Measurements from ENCODE around the gene PDSS1.

The PDSS1 gene

GRCh38 chr10:26699631-26700030 lies 2.1 kb downstream of the PDSS1 start:
- no peak overlapping the region for H2AFZ ChIP-seq (ENCODE audit: low read length, unreplicated experiment)
- H3K36me3 ChIP-seq (ENCODE audit: insufficient read depth, low read length): no peaks in the 10 kb centered on the region
- peaks cover 57% of the 10 kb centered on the region for H3K79me2 ChIP-seq (ENCODE audit: control insufficient read depth, insufficient read depth, low read length, unreplicated experiment)
- H3K4me3 ChIP-seq (ENCODE audit: low read depth, low read length): no peak overlapping the region
- no peaks in the 10 kb centered on the region for H3K27me3 ChIP-seq (ENCODE audit: insufficient read depth, low read length)
- no peak overlapping the region for H3K27ac ChIP-seq (ENCODE audit: low read depth, low read length)
- peaks cover 4% of the 10 kb centered on the region for H3K4me1 ChIP-seq (ENCODE audit: control insufficient read depth, insufficient read depth, low read length, unreplicated experiment)

- Histone ChIP-seq H3K4me3 (ENCODE audit: low read depth, low read length) (no peak overlapping the region), H3K4me1 (ENCODE audit: control insufficient read depth, insufficient read depth, low read length, unreplicated experiment) (peaks cover 4% of the 10 kb centered on the region), H2AFZ (ENCODE audit: low read length, unreplicated experiment) (no peak overlapping the region), H3K36me3 (ENCODE audit: insufficient read depth, low read length) (no peaks in the 10 kb centered on the region), H3K27me3 (ENCODE audit: insufficient read depth, low read length) (no peaks in the 10 kb centered on the region), H3K79me2 (ENCODE audit: control insufficient read depth, insufficient read depth, low read length, unreplicated experiment) (peaks cover 57% of the 10 kb centered on the region), H3K27ac (ENCODE audit: low read depth, low read length) (no peak overlapping the region)
These were observed 3.6 kb downstream of the PDSS1 start for GRCh38 chr10:26700884-26701630.

- Histone ChIP-seq H2AFZ (ENCODE audit: low read length, unreplicated experiment) (no peak overlapping the region), H3K79me2 (ENCODE audit: control insufficient read depth, insufficient read depth, low read length, unreplicated experiment) (peaks cover 51% of the 10 kb centered on the region), H3K27me3 (ENCODE audit: insufficient read depth, low read length) (no peaks in the 10 kb centered on the region), H3K36me3 (ENCODE audit: insufficient read depth, low read length) (no peaks in the 10 kb centered on the region), H3K27ac (ENCODE audit: low read depth, low read length) (no peak overlapping the region), H3K4me3 (ENCODE audit: low read depth, low read length) (no peak overlapping the region), H3K4me1 (ENCODE audit: control insufficient read depth, insufficient read depth, low read length, unreplicated experiment) (no peaks in the 10 kb centered on the region)
These were observed 5.6 kb downstream of the PDSS1 start for GRCh38 chr10:26703096-26703495.

GRCh38 chr10:26703974-26704373 lies 6.5 kb downstream of the PDSS1 start:
- Histone ChIP-seq H3K4me1 (ENCODE audit: control insufficient read depth, insufficient read depth, low read length, unreplicated experiment) (no peaks in the 10 kb centered on the region), H3K79me2 (ENCODE audit: control insufficient read depth, insufficient read depth, low read length, unreplicated experiment) (peaks cover 42% of the 10 kb centered on the region), H3K27me3 (ENCODE audit: insufficient read depth, low read length) (no peaks in the 10 kb centered on the region), H3K4me3 (ENCODE audit: low read depth, low read length) (no peak overlapping the region), H3K27ac (ENCODE audit: low read depth, low read length) (no peak overlapping the region), H3K36me3 (ENCODE audit: insufficient read depth, low read length) (no peaks in the 10 kb centered on the region), H2AFZ (ENCODE audit: low read length, unreplicated experiment) (no peak overlapping the region)

GRCh38 chr10:26706206-26706605 lies 8.7 kb downstream of the PDSS1 start:
- no peaks in the 10 kb centered on the region for H3K36me3 ChIP-seq (ENCODE audit: insufficient read depth, low read length)
- H3K4me1 ChIP-seq (ENCODE audit: control insufficient read depth, insufficient read depth, low read length, unreplicated experiment): no peaks in the 10 kb centered on the region
- peaks cover 21% of the 10 kb centered on the region for H3K79me2 ChIP-seq (ENCODE audit: control insufficient read depth, insufficient read depth, low read length, unreplicated experiment)
- no peak overlapping the region for H3K4me3 ChIP-seq (ENCODE audit: low read depth, low read length)
- no peak overlapping the region for H3K27ac ChIP-seq (ENCODE audit: low read depth, low read length)
- no peaks in the 10 kb centered on the region for H3K27me3 ChIP-seq (ENCODE audit: insufficient read depth, low read length)
- H2AFZ ChIP-seq (ENCODE audit: low read length, unreplicated experiment): no peak overlapping the region

GRCh38 chr10:26706936-26707335 lies 9.4 kb downstream of the PDSS1 start:
- no peaks in the 10 kb centered on the region for H3K27me3 ChIP-seq (ENCODE audit: insufficient read depth, low read length)
- H3K79me2 ChIP-seq (ENCODE audit: control insufficient read depth, insufficient read depth, low read length, unreplicated experiment): peaks cover 13% of the 10 kb centered on the region
- no peak overlapping the region for H3K27ac ChIP-seq (ENCODE audit: low read depth, low read length)
- H3K36me3 ChIP-seq (ENCODE audit: insufficient read depth, low read length): no peaks in the 10 kb centered on the region
- H3K4me1 ChIP-seq (ENCODE audit: control insufficient read depth, insufficient read depth, low read length, unreplicated experiment): no peaks in the 10 kb centered on the region
- no peak overlapping the region for H3K4me3 ChIP-seq (ENCODE audit: low read depth, low read length)
- no peak overlapping the region for H2AFZ ChIP-seq (ENCODE audit: low read length, unreplicated experiment)

- H3K36me3 ChIP-seq (ENCODE audit: insufficient read depth, low read length): peaks cover 3% of the 10 kb centered on the region; the same call in 1 of the 2 replicates
- H3K79me2 ChIP-seq (ENCODE audit: control insufficient read depth, insufficient read depth, low read length, unreplicated experiment): no peaks in the 10 kb centered on the region
- H3K27me3 ChIP-seq (ENCODE audit: insufficient read depth, low read length): no peaks in the 10 kb centered on the region
- no peak overlapping the region for H3K27ac ChIP-seq (ENCODE audit: low read depth, low read length)
- H3K4me3 ChIP-seq (ENCODE audit: low read depth, low read length): no peak overlapping the region
- no peaks in the 10 kb centered on the region for H3K4me1 ChIP-seq (ENCODE audit: control insufficient read depth, insufficient read depth, low read length, unreplicated experiment)
- no peak overlapping the region for H2AFZ ChIP-seq (ENCODE audit: low read length, unreplicated experiment)
These were observed 13.8 kb downstream of the PDSS1 start for GRCh38 chr10:26711324-26711723.

- Histone ChIP-seq H2AFZ (ENCODE audit: low read length, unreplicated experiment) (no peak overlapping the region), H3K4me1 (ENCODE audit: control insufficient read depth, insufficient read depth, low read length, unreplicated experiment) (no peaks in the 10 kb centered on the region), H3K27ac (ENCODE audit: low read depth, low read length) (no peak overlapping the region), H3K36me3 (ENCODE audit: insufficient read depth, low read length) (peaks cover 8% of the 10 kb centered on the region), H3K27me3 (ENCODE audit: insufficient read depth, low read length) (no peaks in the 10 kb centered on the region), H3K79me2 (ENCODE audit: control insufficient read depth, insufficient read depth, low read length, unreplicated experiment) (no peaks in the 10 kb centered on the region), H3K4me3 (ENCODE audit: low read depth, low read length) (no peak overlapping the region)
These were observed 17.1 kb downstream of the PDSS1 start for GRCh38 chr10:26714415-26715136.

- Histone ChIP-seq H3K4me3 (ENCODE audit: low read depth, low read length) (no peak overlapping the region), H3K27me3 (ENCODE audit: insufficient read depth, low read length) (no peaks in the 10 kb centered on the region), H3K36me3 (ENCODE audit: insufficient read depth, low read length) (peaks cover 8% of the 10 kb centered on the region), H2AFZ (ENCODE audit: low read length, unreplicated experiment) (no peak overlapping the region), H3K27ac (ENCODE audit: low read depth, low read length) (no peak overlapping the region), H3K4me1 (ENCODE audit: control insufficient read depth, insufficient read depth, low read length, unreplicated experiment) (no peaks in the 10 kb centered on the region), H3K79me2 (ENCODE audit: control insufficient read depth, insufficient read depth, low read length, unreplicated experiment) (no peaks in the 10 kb centered on the region)
These were observed 17.6 kb downstream of the PDSS1 start for GRCh38 chr10:26715137-26715487.

- Histone ChIP-seq H3K36me3 (ENCODE audit: insufficient read depth, low read length) (peaks cover 8% of the 10 kb centered on the region), H3K27me3 (ENCODE audit: insufficient read depth, low read length) (no peaks in the 10 kb centered on the region), H2AFZ (ENCODE audit: low read length, unreplicated experiment) (no peak overlapping the region)
These were observed 20.0 kb downstream of the PDSS1 start for GRCh38 chr10:26717476-26717875.

GRCh38 chr10:26721561-26721960 lies 24.1 kb downstream of the PDSS1 start:
- Histone ChIP-seq H3K36me3 (ENCODE audit: insufficient read depth, low read length) (peaks cover 5% of the 10 kb centered on the region; the same call in 1 of the 2 replicates), H3K79me2 (ENCODE audit: control insufficient read depth, insufficient read depth, low read length, unreplicated experiment) (no peaks in the 10 kb centered on the region), H3K4me1 (ENCODE audit: control insufficient read depth, insufficient read depth, low read length, unreplicated experiment) (no peaks in the 10 kb centered on the region)

More at GRCh38 chr10:26717476-26717875, 20.0 kb downstream of the PDSS1 start:
- Histone ChIP-seq H3K27ac (ENCODE audit: low read depth, low read length) (no peak overlapping the region), H3K4me1 (ENCODE audit: control insufficient read depth, insufficient read depth, low read length, unreplicated experiment) (no peaks in the 10 kb centered on the region), H3K4me3 (ENCODE audit: low read depth, low read length) (no peak overlapping the region), H3K79me2 (ENCODE audit: control insufficient read depth, insufficient read depth, low read length, unreplicated experiment) (no peaks in the 10 kb centered on the region)

More at GRCh38 chr10:26721561-26721960, 24.1 kb downstream of the PDSS1 start:
- H3K4me3 ChIP-seq (ENCODE audit: low read depth, low read length): no peak overlapping the region
- H3K27me3 ChIP-seq (ENCODE audit: insufficient read depth, low read length): no peaks in the 10 kb centered on the region
- H3K27ac ChIP-seq (ENCODE audit: low read depth, low read length): no peak overlapping the region
- no peak overlapping the region for H2AFZ ChIP-seq (ENCODE audit: low read length, unreplicated experiment)
